ENCODE measurements around the gene LALBA. TPM values are rescaled to one million over a fixed set of nuclear protein-coding genes. Genes with fewer than 3 reads are reported as not detected.

Gene LALBA
- total and polyA plus RNA-seq, 2 of the 13 experiments (the other 11 are each of a cell fraction or from before 2014, with no cell fraction given), result not detected

DNA sequence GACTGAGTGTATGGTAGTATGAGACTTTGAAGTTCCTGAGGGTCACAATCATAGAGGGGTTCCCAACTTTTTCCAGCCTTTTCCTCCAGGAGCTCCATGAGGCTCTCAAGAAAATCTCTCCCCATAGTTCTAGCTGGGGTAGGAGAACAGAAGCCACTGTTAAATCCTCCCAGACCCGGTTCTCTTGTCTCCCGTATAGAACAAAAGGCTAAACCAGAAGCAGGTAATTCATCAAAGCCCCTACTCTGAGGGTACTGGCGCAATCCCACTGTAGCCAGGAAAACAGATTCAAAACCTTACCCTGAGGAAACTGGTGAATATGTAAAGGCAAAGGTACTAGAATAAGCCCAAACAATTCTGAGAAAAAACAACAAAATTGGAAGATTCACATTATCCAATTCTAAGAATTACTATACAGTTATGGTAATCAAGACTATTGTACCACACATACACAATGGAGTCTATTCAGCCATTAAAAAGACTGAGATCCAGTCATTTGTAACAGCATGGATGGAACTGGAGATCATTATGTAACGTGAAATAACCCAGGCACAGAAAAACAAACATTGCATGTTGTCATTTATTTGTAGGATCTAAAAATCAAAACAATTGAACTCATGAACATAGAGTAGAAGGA lies 23.9 kb downstream of the LALBA start (continued):
- TF ChIP-seq, protein P1, sequence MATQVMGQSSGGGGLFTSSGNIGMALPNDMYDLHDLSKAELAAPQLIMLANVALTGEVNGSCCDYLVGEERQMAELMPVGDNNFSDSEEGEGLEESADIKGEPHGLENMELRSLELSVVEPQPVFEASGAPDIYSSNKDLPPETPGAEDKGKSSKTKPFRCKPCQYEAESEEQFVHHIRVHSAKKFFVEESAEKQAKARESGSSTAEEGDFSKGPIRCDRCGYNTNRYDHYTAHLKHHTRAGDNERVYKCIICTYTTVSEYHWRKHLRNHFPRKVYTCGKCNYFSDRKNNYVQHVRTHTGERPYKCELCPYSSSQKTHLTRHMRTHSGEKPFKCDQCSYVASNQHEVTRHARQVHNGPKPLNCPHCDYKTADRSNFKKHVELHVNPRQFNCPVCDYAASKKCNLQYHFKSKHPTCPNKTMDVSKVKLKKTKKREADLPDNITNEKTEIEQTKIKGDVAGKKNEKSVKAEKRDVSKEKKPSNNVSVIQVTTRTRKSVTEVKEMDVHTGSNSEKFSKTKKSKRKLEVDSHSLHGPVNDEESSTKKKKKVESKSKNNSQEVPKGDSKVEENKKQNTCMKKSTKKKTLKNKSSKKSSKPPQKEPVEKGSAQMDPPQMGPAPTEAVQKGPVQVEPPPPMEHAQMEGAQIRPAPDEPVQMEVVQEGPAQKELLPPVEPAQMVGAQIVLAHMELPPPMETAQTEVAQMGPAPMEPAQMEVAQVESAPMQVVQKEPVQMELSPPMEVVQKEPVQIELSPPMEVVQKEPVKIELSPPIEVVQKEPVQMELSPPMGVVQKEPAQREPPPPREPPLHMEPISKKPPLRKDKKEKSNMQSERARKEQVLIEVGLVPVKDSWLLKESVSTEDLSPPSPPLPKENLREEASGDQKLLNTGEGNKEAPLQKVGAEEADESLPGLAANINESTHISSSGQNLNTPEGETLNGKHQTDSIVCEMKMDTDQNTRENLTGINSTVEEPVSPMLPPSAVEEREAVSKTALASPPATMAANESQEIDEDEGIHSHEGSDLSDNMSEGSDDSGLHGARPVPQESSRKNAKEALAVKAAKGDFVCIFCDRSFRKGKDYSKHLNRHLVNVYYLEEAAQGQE (IDR thresholded peaks at IDR 0.05; ENCODE audit: borderline replicate concordance in 1 of 2, low read depth in 1 of 2, low read length in 2 of 2), result no peak

DNA sequence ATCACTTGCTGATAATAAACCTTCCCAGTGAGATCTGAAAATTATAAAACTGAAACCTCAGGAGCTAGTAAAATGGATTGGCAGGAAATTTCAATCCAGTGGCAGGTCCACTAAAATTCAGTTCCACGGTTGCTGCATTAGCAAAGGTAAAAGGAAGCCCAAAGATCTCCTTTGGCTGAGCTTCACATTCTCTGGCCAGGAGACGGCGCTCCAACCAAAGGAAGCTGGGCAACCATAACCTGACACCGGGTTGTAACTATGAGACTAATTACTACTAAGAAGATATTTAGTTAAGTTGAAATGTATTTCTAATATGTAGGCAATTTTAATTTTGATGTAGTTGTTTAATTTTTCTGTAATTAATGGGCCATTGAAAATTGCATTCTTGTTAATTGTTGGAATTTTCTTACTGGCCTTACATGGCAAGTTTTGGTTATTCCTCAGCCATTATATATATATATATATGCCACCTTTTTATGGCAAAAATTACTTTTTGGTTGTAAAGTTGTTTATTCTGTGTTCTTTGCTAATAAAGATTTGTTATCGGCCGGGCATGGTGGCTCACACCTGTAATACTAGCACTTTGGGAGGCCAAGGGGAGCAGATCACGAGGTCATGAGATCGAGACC lies 27.4 kb downstream of the LALBA start:
- Histone ChIP-seq H3K4me1 (ENCODE audit: insufficient read depth, low read length) (no peaks in the 10 kb centered on the region), H3K27me3 (ENCODE audit: control insufficient read depth in 1 of 2, insufficient read depth in 2 of 2, low read length in 2 of 2) (no peaks in the 10 kb centered on the region), H2AFZ (ENCODE audit: low read length) (no peak overlapping the region), H3K9me3 (ENCODE audit: low read length) (no peaks in the 10 kb centered on the region), H3K4me2 (ENCODE audit: low read depth, low read length) (no peak overlapping the region), H3K4me3 (replicated peaks in 1 of 3; ENCODE audit: insufficient read depth in 1 of 3, low read depth in 2 of 3, low read length in 3 of 3) (no peak overlapping the region), H3K9ac (ENCODE audit: insufficient read depth, low read depth, low read length) (no peak overlapping the region), H3K79me2 (ENCODE audit: insufficient read depth, low read length) (no peaks in the 10 kb centered on the region), H3K36me3 (replicated peaks in 1 of 2; ENCODE audit: control insufficient read depth in 1 of 2, insufficient read depth in 2 of 2, low read length in 2 of 2) (no peaks in the 10 kb centered on the region), H3K27ac (ENCODE audit: extremely low read length, insufficient read depth, low read length) (no peak overlapping the region), H4K20me1 (ENCODE audit: insufficient read depth, low read length) (no peaks in the 10 kb centered on the region)
- peak; percentile 18 for FAIRE-seq
- peak; percentile 27 for DNase-seq (ENCODE audit: low spot score)
- 30% methylated on average over 8 of the region's 8 CpGs for WGBS (ENCODE audit: low lambda C conversion rate)
- peak; percentile 75 for ATAC-seq
- ChIA-PET POLR2A (no interaction called here), CTCF (ENCODE audit: low intra/inter-chr PET ratio, low total read pairs) (interaction anchor here (1.2 to 1.8 kb wide), 3 partner anchors 74 to 253 kb away, joined by 3 to 24 read pairs (median 5); no protein-coding TSS in a partner anchor)
- intact Hi-C loops (cut with micrococcal nuclease; ENCODE audit: unreplicated experiment), result loop anchor here (1.0 kb wide), 2 partner anchors 76 to 254 kb away; no protein-coding TSS in a partner anchor
- BruUV-seq (replicated peaks), result no TSS peak
- in situ Hi-C loops (cut with HindIII; ENCODE audit: extremely low pct_ligation_motif_present, low pct_unique_long_range_greater_than_20kb), result loop anchor here (5.0 kb wide), 1 partner anchor 75 kb away; no protein-coding TSS in a partner anchor
- peak; percentile 84 for TF ChIP-seq STAG1 (CRISPR knock-in tag; IDR thresholded peaks at IDR 0.05)
- peak; percentile 82 for TF ChIP-seq SMC3 (IDR thresholded peaks at IDR 0.05; ENCODE audit: low read length)
- peak; percentile 80 for TF ChIP-seq CTCF (CRISPR knock-in tag; IDR thresholded peaks at IDR 0.05)
- peak; percentile 69 for TF ChIP-seq RAD21 (CRISPR knock-in tag; IDR thresholded peaks at IDR 0.05)
- no peak for TF ChIP-seq NBN (conservative IDR thresholded peaks at IDR 0.05)
- peak; percentile 40 for TF ChIP-seq XRCC5 (optimal IDR thresholded peaks at IDR 0.05; ENCODE audit: low read length)

Data from HepG2 (cell line).